ENCODE results near the gene IGDCC3.

DNA sequence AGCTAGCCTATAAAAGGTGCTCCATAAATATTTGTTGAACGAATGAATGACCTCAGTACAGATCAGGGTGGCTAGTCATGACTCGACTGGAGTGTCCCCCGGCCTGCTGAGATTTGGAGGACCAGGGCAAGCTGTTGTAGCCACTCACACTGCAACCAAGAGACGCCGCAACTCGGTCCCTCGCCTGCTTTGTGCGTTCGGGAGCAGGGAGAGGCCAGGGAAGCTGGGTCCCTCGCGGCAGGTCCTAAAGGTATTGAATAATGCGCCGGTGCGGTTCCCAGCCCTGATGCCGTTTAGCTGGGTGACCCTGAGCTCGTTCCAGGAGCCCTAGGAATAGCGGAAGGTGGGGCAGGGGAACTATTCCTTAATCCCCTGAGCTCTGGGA lies 43.2 kb upstream of the IGDCC3 start:
- TF ChIP-seq, protein P1, sequence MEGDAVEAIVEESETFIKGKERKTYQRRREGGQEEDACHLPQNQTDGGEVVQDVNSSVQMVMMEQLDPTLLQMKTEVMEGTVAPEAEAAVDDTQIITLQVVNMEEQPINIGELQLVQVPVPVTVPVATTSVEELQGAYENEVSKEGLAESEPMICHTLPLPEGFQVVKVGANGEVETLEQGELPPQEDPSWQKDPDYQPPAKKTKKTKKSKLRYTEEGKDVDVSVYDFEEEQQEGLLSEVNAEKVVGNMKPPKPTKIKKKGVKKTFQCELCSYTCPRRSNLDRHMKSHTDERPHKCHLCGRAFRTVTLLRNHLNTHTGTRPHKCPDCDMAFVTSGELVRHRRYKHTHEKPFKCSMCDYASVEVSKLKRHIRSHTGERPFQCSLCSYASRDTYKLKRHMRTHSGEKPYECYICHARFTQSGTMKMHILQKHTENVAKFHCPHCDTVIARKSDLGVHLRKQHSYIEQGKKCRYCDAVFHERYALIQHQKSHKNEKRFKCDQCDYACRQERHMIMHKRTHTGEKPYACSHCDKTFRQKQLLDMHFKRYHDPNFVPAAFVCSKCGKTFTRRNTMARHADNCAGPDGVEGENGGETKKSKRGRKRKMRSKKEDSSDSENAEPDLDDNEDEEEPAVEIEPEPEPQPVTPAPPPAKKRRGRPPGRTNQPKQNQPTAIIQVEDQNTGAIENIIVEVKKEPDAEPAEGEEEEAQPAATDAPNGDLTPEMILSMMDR (IDR thresholded peaks at IDR 0.05; ENCODE audit: borderline replicate concordance, extremely low read depth, low read length, poor library complexity, severe bottlenecking): no peak
- TF ChIP-seq EZH2 (IDR thresholded peaks at IDR 0.05; ENCODE audit: borderline replicate concordance, low read depth, low read length, severe bottlenecking): no peak
